B cell (primary cell): ENCODE results near the gene PDE4B. TPM values are rescaled to one million over a fixed set of nuclear protein-coding genes. Genes with fewer than 3 reads are reported as not detected.
"Not testable (repeated sequence)": the region's sequence is repeated elsewhere in the genome, so short reads cannot be mapped to it uniquely, and the experiment has no call there.

Experiments
- ATAC-seq: fragments of 200-7000 bp; cut with Tn5 transposase; one replicate; pipeline ENCODE4 v1.10.0; 2021; ENCODE audit warnings: low read depth, mild to moderate bottlenecking, moderate number of reproducible peaks, moderate library complexity
- CTCF ChIA-PET: fragments of 350-600 bp; sonication (Branson Sonifier 250); formaldehyde crosslinking; loops from one replicate; lab custom pipeline; 2021; ENCODE audit warnings: antibody characterized with exemption, inconsistent platforms; lab: Charles Lee
- POLR2A ChIA-PET: fragments of 350-600 bp; sonication (Branson Sonifier 250); formaldehyde crosslinking; loops from one replicate; lab custom pipeline; 2021; ENCODE audit warnings: antibody characterized with exemption; lab: Charles Lee
- DNase-seq: peaks from one replicate; pipeline ENCODE4 v3.0.0; 2013
- H2AFZ ChIP-seq: 2 replicates; pipeline ENCODE4 v1.6.1; 2012; ENCODE audit warnings: mild to moderate bottlenecking, low read depth, low read length; ENCODE audit not compliant: insufficient read depth, poor library complexity, severe bottlenecking
- H3K27ac ChIP-seq, 2 donors: 1 replicate in 1 of 2; 2 replicates in 1 of 2; pipeline ENCODE4 v1.5.1; 2012 to 2013; ENCODE audit warnings: low read length in 2 of 2, mild to moderate bottlenecking in 2 of 2, moderate library complexity in 1 of 2
- H3K27me3 ChIP-seq, 4 experiments: fragments of 200-600 bp in 1 of 4; sonication (generic) in 1 of 4; replicated peaks in 1 of 4; 1 replicate in 2 of 4; 2 replicates in 2 of 4; pipeline versions ENCODE4 v1.6.1 to v1.7.0; 2013 to 2016; ENCODE audit warnings: low read length in 3 of 4, mild to moderate bottlenecking in 2 of 4, mixed read lengths in 1 of 4, moderate library complexity in 1 of 4; ENCODE audit not compliant: insufficient read depth in 4 of 4, control insufficient read depth in 3 of 4; ENCODE audit errors: control extremely low read depth in 1 of 4
- H3K36me3 ChIP-seq, 2 experiments: replicated peaks in 1 of 2; 1 replicate in 1 of 2; 2 replicates in 1 of 2; pipeline versions ENCODE4 v1.6.1 to v1.7.1; 2013; ENCODE audit warnings: low read length in 1 of 2; ENCODE audit not compliant: insufficient read depth in 2 of 2, control insufficient read depth in 1 of 2; ENCODE audit errors: control extremely low read depth in 1 of 2, extremely low read depth in 1 of 2
- H3K4me1 ChIP-seq, 2 donors: fragments of 200-600 bp in 1 of 2; sonication (generic) in 1 of 2; 1 replicate in 1 of 2; 2 replicates in 1 of 2; pipeline versions ENCODE4 v1.5.1 to v1.6.1; 2013 to 2017; ENCODE audit warnings: low read length in 2 of 2; ENCODE audit not compliant: control insufficient read depth in 2 of 2, insufficient read depth in 2 of 2
- H3K4me2 ChIP-seq: replicated peaks from 2 replicates; pipeline ENCODE3; 2012; ENCODE audit warnings: mild to moderate bottlenecking, low read depth, low read length; ENCODE audit not compliant: poor library complexity, severe bottlenecking
- H3K4me3 ChIP-seq, 5 experiments: fragments of 200-600 bp in 1 of 5; sonication (generic) in 1 of 5; 1 replicate in 3 of 5; 2 replicates in 2 of 5; pipeline versions ENCODE4 v1.5.1 to v1.7.0; 2011 to 2016; ENCODE audit warnings: low read length in 4 of 5, mild to moderate bottlenecking in 4 of 5, low read depth in 2 of 5, control low read depth in 1 of 5, moderate library complexity in 1 of 5; ENCODE audit not compliant: insufficient read depth in 1 of 5; ENCODE audit errors: control extremely low read depth in 1 of 5, extremely low read depth in 1 of 5
- H3K79me2 ChIP-seq: fragments of 200-600 bp; sonication (generic); one replicate; pipeline ENCODE4 v1.6.0; 2016; ENCODE audit warnings: low read length; ENCODE audit not compliant: control insufficient read depth, insufficient read depth
- H3K9ac ChIP-seq: fragments of 200-600 bp; sonication (generic); 2 replicates; pipeline ENCODE4 v1.6.1; 2017; ENCODE audit warnings: mild to moderate bottlenecking, low read length, moderate library complexity
- H3K9me3 ChIP-seq, 3 donors: one replicate each; pipeline versions ENCODE4 v1.6.1 to v1.7.1; 2013; ENCODE audit warnings: low read length in 2 of 3; ENCODE audit not compliant: control insufficient read depth in 2 of 3, insufficient read depth in 1 of 3; ENCODE audit errors: control extremely low read depth in 1 of 3
- H4K20me1 ChIP-seq: 2 replicates; pipeline ENCODE4 v1.6.0; 2012; ENCODE audit warnings: mild to moderate bottlenecking, low read length; ENCODE audit not compliant: insufficient read depth, control insufficient read depth, poor library complexity, severe bottlenecking
- H3K27ac Mint-ChIP-seq: one replicate; pipeline ENCODE4 v1.8.0; 2021; ENCODE audit warnings: mixed read lengths
- H3K27me3 Mint-ChIP-seq: one replicate; pipeline ENCODE4 v1.8.0; 2021; ENCODE audit warnings: mixed read lengths
- H3K4me1 Mint-ChIP-seq: one replicate; pipeline ENCODE4 v1.8.0; 2021; ENCODE audit warnings: mixed read lengths
- H3K4me3 Mint-ChIP-seq: one replicate; pipeline ENCODE4 v1.8.0; 2021; ENCODE audit warnings: mixed read lengths
- H3K9me3 Mint-ChIP-seq: one replicate; pipeline ENCODE4 v1.8.0; 2022; ENCODE audit warnings: mixed read lengths; ENCODE audit not compliant: insufficient read depth
- EZH2 ChIP-seq: IDR thresholded peaks from 2 replicates; pipeline ENCODE4 v1.6.1; 2012; ENCODE audit warnings: borderline replicate concordance, low read depth, mild to moderate bottlenecking, moderate library complexity, low read length; ENCODE audit not compliant: insufficient read depth, poor library complexity, severe bottlenecking
- WGBS: methylation state at CpG from one replicate; pipeline ENCODE4 v1.1.5; 2013; ENCODE audit warnings: missing lambda C conversion rate; ENCODE audit not compliant: insufficient coverage; 5-methylcytosine and 5-hydroxymethylcytosine counted together
- intact Hi-C: fragments of 100-400 bp; cut with micrococcal nuclease; formaldehyde crosslinking; loops from one replicate; pipeline ENCODE4 v1.10.0; 2022
- polyA plus RNA-seq: library from polyadenylated mRNA; depleted of rRNA; stranded (reverse); fragments of >200 nt; gene quantifications from 2 replicates; pipeline ENCODE4 v1.2.3, GENCODE V29; 2012
- total RNA-seq, 2 donors: library from RNA; stranded (reverse); fragments of 120-200 nt in 1 of 2; gene quantifications; 1 replicate in 1 of 2; 2 replicates in 1 of 2; pipeline versions ENCODE4 v1.2.3 to v1.2.4, GENCODE V29; 2013 to 2022
- TF ChIP-seq, protein P1 (sequence below): fragments of 200-600 bp; IDR thresholded peaks from one replicate; pipeline ENCODE4 v1.8.0; 2022; ENCODE audit warnings: antibody characterized with exemption, mild to moderate bottlenecking

PDE4B gene
- total and polyA plus RNA-seq, 2 donors (not counting 1 experiment from before 2014, with no cell fraction given) = 63.7 to 242 TPM

DNA sequence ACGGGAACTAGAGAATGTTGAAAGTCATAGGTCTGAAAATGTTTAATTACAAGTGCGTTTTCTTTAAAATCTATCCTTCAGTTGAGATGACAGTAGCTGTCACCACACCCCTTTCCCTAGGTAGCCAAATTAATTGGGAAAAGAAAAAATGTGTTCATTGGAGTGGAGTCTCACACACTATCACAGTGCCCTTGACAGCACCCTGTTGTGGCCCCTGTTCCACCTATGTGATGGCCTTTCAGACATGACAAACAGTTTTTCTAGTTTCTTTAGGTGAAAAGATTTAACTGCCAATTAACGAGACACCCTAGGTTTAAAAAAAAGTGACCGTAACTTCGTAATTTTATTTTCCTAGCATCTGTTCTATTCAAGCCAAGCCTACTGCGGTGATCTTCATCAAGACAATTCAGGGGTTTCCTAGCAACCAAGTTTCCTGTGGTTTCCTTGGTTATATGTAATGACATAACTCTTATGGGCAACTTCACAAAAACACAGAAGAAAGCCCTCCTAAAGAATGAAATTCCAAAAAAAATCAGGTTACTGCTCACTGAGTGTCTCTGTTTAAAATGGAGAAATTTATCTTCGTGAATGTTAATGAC is 298.3 kb downstream of the PDE4B start:
- ChIA-PET POLR2A (no interaction called here), CTCF (no interaction called here)
- Histone ChIP-seq H3K27me3 (no peaks in the 10 kb centered on the region), H2AFZ (no peak overlapping the region), H3K36me3 (no peaks in the 10 kb centered on the region), H3K4me3 (no peak overlapping the region), H3K79me2 (no peaks in the 10 kb centered on the region), H3K4me1 (no peaks in the 10 kb centered on the region), H3K4me2 (no peak overlapping the region), H3K9me3 (no peaks in the 10 kb centered on the region), H3K27ac (no peak overlapping the region), H3K9ac (no peak overlapping the region), H4K20me1 (no peaks in the 10 kb centered on the region)
- Mint-ChIP-seq H3K9me3 (no peaks in the 10 kb centered on the region), H3K4me3 (no peak overlapping the region), H3K27me3 (no peaks in the 10 kb centered on the region), H3K4me1 (no peaks in the 10 kb centered on the region), H3K27ac (no peak overlapping the region)
- TF ChIP-seq, protein P1, sequence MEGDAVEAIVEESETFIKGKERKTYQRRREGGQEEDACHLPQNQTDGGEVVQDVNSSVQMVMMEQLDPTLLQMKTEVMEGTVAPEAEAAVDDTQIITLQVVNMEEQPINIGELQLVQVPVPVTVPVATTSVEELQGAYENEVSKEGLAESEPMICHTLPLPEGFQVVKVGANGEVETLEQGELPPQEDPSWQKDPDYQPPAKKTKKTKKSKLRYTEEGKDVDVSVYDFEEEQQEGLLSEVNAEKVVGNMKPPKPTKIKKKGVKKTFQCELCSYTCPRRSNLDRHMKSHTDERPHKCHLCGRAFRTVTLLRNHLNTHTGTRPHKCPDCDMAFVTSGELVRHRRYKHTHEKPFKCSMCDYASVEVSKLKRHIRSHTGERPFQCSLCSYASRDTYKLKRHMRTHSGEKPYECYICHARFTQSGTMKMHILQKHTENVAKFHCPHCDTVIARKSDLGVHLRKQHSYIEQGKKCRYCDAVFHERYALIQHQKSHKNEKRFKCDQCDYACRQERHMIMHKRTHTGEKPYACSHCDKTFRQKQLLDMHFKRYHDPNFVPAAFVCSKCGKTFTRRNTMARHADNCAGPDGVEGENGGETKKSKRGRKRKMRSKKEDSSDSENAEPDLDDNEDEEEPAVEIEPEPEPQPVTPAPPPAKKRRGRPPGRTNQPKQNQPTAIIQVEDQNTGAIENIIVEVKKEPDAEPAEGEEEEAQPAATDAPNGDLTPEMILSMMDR = no peak
- TF ChIP-seq EZH2 = no peak
- DNase-seq (no peak), ATAC-seq (no peak)
- intact Hi-C loops = no loop called here
- no CpG with 5 or more reads among the region's 7 CpGs for WGBS

DNA sequence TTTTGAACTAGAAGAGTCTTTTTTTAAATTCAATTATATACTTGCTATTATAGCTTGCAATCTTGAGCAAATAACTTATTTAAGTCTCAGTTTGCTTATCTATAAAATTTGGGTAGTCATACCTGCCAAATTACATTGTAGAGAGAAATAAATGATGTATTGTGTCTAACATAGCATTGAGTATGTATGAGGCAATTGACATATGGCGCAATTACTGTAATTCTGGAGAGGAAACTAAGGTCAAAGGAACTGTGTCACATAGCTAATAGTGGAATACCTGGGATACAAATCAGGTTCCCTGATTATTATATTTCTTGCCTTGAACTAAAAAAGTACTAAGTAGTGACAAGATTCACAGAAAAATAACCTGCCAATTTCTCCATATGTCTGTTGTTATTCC is 302.5 kb downstream of the PDE4B start:
- no peak for TF ChIP-seq EZH2
- TF ChIP-seq, protein P1 = no peak
- ChIA-PET POLR2A (no interaction called here), CTCF (no interaction called here)
- ATAC-seq (no peak), DNase-seq (no peak)
- Mint-ChIP-seq H3K27ac (no peak overlapping the region), H3K27me3 (no peaks in the 10 kb centered on the region), H3K4me3 (no peak overlapping the region), H3K9me3 (no peaks in the 10 kb centered on the region), H3K4me1 (no peaks in the 10 kb centered on the region)
- Histone ChIP-seq H3K4me3 (no peak overlapping the region), H3K4me1 (no peaks in the 10 kb centered on the region), H3K27me3 (no peaks in the 10 kb centered on the region), H3K79me2 (no peaks in the 10 kb centered on the region), H4K20me1 (no peaks in the 10 kb centered on the region), H3K27ac (no peak overlapping the region), H3K9ac (no peak overlapping the region), H3K4me2 (no peak overlapping the region), H3K9me3 (peaks cover 0 to 3% (median 0%) of the 10 kb centered on the region in 3 donors), H2AFZ (no peak overlapping the region), H3K36me3 (no peaks in the 10 kb centered on the region)
- 80% methylated on average over 1 of the region's 1 CpG for WGBS
- intact Hi-C loops = no loop called here

DNA sequence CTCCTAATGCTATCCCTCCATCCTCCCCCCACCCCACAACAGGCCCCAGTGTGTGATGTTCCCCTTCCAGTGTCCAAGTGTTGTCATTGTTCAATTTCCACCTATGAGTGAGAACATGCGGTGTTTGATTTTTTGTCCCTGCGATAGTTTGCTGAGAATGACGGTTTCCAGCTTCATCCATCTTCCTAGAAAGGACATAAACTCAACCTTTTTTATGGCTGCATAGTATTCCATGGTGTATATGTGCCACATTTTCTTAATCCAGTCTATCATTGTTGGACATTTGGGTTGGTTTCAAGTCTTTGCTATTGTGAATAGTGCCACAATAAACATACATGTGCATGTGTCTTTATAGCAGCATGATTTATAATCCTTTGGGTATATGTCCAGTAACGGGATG is 308.3 kb downstream of the PDE4B start:
- H3K27me3 ChIP-seq, H3K4me1 ChIP-seq, H3K4me1 Mint-ChIP-seq, DNase-seq, H3K4me2 ChIP-seq, POLR2A ChIA-PET, H3K27me3 Mint-ChIP-seq, intact Hi-C loops, H3K9ac ChIP-seq, H3K36me3 ChIP-seq, CTCF ChIA-PET, H4K20me1 ChIP-seq, H3K9me3 Mint-ChIP-seq, H3K4me3 Mint-ChIP-seq, H3K4me3 ChIP-seq, H2AFZ ChIP-seq, H3K27ac Mint-ChIP-seq, H3K9me3 ChIP-seq, H3K79me2 ChIP-seq, H3K27ac ChIP-seq, ATAC-seq: not testable (repeated sequence)
- WGBS = no CpG with 5 or more reads among the region's 4 CpGs
